CD4-positive, alpha-beta T cell (primary cell): ENCODE data around the gene UVSSA. TPM values are rescaled to one million over a fixed set of nuclear protein-coding genes. Genes with fewer than 3 reads are reported as not detected.

ENCODE experiments used
- ATAC-seq: fragments of 200-7000 bp; cut with Tn5 transposase; one replicate; pipeline ENCODE4 v1.10.0; 2022; ENCODE audit warnings: mild to moderate bottlenecking; ENCODE audit not compliant: poor library complexity
- CTCF ChIA-PET: fragments of 350-600 bp; sonication (Branson Sonifier 250); formaldehyde crosslinking; loops from one replicate; lab custom pipeline; 2021; ENCODE audit warnings: antibody characterized with exemption, inconsistent platforms; lab: Charles Lee
- POLR2A ChIA-PET: fragments of 350-600 bp; sonication (Branson Sonifier 250); formaldehyde crosslinking; loops from one replicate; lab custom pipeline; 2021; ENCODE audit warnings: antibody characterized with exemption, inconsistent platforms; lab: Charles Lee
- DNase-seq, 14 experiments: peaks; one replicate each; pipeline ENCODE4 v3.0.0-alpha.2; 2013 to 2020; ENCODE audit warnings: mixed read lengths in 2 of 14
- H3K27ac ChIP-seq, 2 donors: one replicate each; pipeline versions ENCODE4 v1.5.1 to v1.7.0; 2013; ENCODE audit warnings: low read length in 2 of 2, low read depth in 1 of 2, mild to moderate bottlenecking in 1 of 2
- H3K27me3 ChIP-seq, 2 experiments: 1 replicate in 1 of 2; 2 replicates in 1 of 2; pipeline versions ENCODE4 v1.6.1 to v1.7.0; 2013; ENCODE audit warnings: low read length in 2 of 2, control low read depth in 1 of 2, mild to moderate bottlenecking in 1 of 2, moderate library complexity in 1 of 2; ENCODE audit not compliant: insufficient read depth in 2 of 2, control insufficient read depth in 1 of 2
- H3K36me3 ChIP-seq: one replicate; pipeline ENCODE4 v1.6.1; 2013; ENCODE audit warnings: low read length, control low read depth; ENCODE audit not compliant: insufficient read depth
- H3K4me1 ChIP-seq: one replicate; pipeline ENCODE4 v1.6.1; 2013; ENCODE audit warnings: low read length, control low read depth; ENCODE audit not compliant: insufficient read depth
- H3K4me3 ChIP-seq: one replicate; pipeline ENCODE4 v1.5.1; 2013; ENCODE audit warnings: mild to moderate bottlenecking, low read length, moderate library complexity
- H3K9me3 ChIP-seq, 2 experiments: 1 replicate in 1 of 2; 2 replicates in 1 of 2; pipeline versions ENCODE4 v1.6.1 to v1.7.0; 2013; ENCODE audit warnings: low read length in 2 of 2, mild to moderate bottlenecking in 2 of 2, control low read depth in 1 of 2, moderate library complexity in 1 of 2; ENCODE audit not compliant: control insufficient read depth in 1 of 2, insufficient read depth in 1 of 2
- H3K27ac Mint-ChIP-seq: one replicate; pipeline ENCODE4 v1.8.0; 2020; ENCODE audit warnings: mixed read lengths
- H3K27me3 Mint-ChIP-seq: one replicate; pipeline ENCODE4 v1.8.0; 2021; ENCODE audit warnings: mixed read lengths
- H3K36me3 Mint-ChIP-seq: one replicate; pipeline ENCODE4 v1.8.0; 2021; ENCODE audit warnings: low read depth, mixed read lengths
- H3K4me1 Mint-ChIP-seq: one replicate; pipeline ENCODE4 v1.8.0; 2021; ENCODE audit warnings: low read depth, mixed read lengths
- H3K4me3 Mint-ChIP-seq: one replicate; pipeline ENCODE4 v1.8.0; 2020; ENCODE audit warnings: mild to moderate bottlenecking, mixed read lengths
- H3K9me3 Mint-ChIP-seq: one replicate; pipeline ENCODE4 v1.8.0; 2020; ENCODE audit warnings: mixed read lengths
- intact Hi-C, 2 experiments: fragments of 100-400 bp; cut with DNase I in 1 of 2; cut with micrococcal nuclease in 1 of 2; formaldehyde crosslinking; loops; one replicate each; pipeline versions ENCODE4 v1.15.1 to v1.9.0; 2023 to 2025; cut with DNase I, micrococcal nuclease
- total RNA-seq, 174 experiments: library from RNA in 2 of 174; stranded (reverse) in 2 of 174; gene quantifications; one replicate each; pipeline ENCODE4 v1.2.3 and lab custom pipeline; 2021 to 2026
- TF ChIP-seq, protein P1 (sequence below): fragments of 200-600 bp; IDR thresholded peaks from one replicate; pipeline ENCODE4 v1.8.0; 2022; ENCODE audit warnings: antibody characterized with exemption, mild to moderate bottlenecking

UVSSA gene
- total RNA-seq, 2 experiments from 2014 or later = 31.1 to 33.1 TPM

DNA sequence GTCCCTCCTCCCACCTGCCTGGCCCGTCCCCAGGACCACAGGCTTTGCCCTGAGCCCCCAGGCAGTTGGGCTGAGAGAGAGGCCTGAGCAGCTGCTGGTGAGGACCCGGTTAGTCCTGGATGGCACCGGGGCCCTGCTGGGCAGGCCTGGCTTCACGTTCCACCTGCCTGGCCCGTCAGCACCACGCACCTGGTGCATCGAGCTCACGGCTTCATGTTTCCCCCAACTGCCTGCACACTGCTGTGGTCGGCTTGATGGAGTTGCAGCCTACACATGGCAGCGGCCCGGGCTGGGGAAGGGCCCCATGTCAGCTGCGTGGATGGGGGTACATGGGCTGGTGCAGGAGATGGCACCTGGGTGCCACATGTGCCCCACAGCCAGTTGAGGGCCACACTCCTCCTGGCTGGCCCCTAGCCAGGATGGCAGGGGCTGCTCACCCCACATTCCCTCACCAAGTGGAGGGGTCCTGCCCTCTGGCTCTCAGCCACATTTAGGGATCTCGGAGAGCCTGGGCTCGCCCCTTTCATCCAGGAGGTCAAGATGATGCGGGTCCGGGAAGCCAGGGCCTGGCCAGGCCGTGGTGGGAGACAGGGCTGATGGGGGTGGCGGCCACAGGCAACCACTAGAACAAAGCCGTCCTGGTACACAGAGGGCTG is 30.7 kb downstream of the UVSSA start:
- H3K9me3 ChIP-seq = no peaks in the 10 kb centered on the region
- no peaks in the 10 kb centered on the region for H3K27me3 ChIP-seq
- POLR2A ChIA-PET = no interaction called here
- H3K4me3 ChIP-seq = no peak overlapping the region
- no peak overlapping the region for H3K27ac ChIP-seq
- Mint-ChIP-seq H3K4me3 (no peak overlapping the region), H3K36me3 (peaks cover 21% of the 10 kb centered on the region), H3K9me3 (no peaks in the 10 kb centered on the region), H3K4me1 (no peaks in the 10 kb centered on the region), H3K27ac (no peak overlapping the region), H3K27me3 (no peaks in the 10 kb centered on the region)
- intact Hi-C loops = no loop called here
- H3K4me1 ChIP-seq = no peaks in the 10 kb centered on the region
- peak in 1 of 14 experiments; percentile 4 for DNase-seq
- no peak for ATAC-seq
- CTCF ChIA-PET = no interaction called here
- peaks cover 11% of the 10 kb centered on the region for H3K36me3 ChIP-seq
- TF ChIP-seq, protein P1, sequence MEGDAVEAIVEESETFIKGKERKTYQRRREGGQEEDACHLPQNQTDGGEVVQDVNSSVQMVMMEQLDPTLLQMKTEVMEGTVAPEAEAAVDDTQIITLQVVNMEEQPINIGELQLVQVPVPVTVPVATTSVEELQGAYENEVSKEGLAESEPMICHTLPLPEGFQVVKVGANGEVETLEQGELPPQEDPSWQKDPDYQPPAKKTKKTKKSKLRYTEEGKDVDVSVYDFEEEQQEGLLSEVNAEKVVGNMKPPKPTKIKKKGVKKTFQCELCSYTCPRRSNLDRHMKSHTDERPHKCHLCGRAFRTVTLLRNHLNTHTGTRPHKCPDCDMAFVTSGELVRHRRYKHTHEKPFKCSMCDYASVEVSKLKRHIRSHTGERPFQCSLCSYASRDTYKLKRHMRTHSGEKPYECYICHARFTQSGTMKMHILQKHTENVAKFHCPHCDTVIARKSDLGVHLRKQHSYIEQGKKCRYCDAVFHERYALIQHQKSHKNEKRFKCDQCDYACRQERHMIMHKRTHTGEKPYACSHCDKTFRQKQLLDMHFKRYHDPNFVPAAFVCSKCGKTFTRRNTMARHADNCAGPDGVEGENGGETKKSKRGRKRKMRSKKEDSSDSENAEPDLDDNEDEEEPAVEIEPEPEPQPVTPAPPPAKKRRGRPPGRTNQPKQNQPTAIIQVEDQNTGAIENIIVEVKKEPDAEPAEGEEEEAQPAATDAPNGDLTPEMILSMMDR = no peak

DNA sequence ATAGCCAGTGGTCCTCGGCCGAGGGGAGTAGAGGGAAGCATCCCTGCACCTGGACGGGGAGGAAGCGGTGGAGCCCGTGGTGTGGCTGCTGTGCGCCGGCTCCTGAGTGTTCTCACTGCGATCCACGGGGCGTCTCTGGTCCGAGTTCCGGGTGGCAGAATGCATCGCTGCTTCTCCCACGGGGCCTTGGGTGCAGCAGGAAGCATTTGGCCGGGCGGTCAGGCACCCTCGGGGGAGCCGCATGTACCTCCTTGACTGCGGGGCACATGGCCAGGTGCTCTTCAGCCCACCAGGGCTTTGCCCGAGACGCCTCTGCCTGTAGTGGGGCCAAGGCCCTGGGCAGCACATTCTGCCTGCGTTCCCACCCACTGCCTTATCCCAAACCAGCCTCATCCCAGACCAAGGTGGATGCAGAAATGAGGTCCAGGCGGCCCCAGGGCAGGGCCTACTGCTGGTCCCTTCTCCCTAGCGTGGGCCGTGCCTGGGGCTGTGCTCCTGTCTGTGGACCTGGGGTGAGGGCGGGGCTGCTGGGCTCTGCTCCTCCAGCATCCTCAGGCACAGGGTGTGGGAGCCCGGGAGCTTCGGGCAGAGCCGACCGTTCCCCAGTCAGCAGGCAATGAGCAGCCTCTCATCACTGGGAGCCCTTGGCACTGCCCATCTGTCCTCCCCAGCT is 31.7 kb downstream of the UVSSA start:
- ChIA-PET CTCF (no interaction called here), POLR2A (no interaction called here)
- no peak overlapping the region for H3K27ac Mint-ChIP-seq
- H3K9me3 Mint-ChIP-seq = no peaks in the 10 kb centered on the region
- H3K27ac ChIP-seq = no peak overlapping the region
- peaks cover 10% of the 10 kb centered on the region for H3K36me3 ChIP-seq
- DNase-seq (no peak), ATAC-seq (no peak)
- H3K9me3 ChIP-seq = no peaks in the 10 kb centered on the region
- H3K4me3 Mint-ChIP-seq = no peak overlapping the region
- no peak overlapping the region for H3K4me3 ChIP-seq
- no peaks in the 10 kb centered on the region for H3K4me1 Mint-ChIP-seq
- H3K27me3 ChIP-seq = no peaks in the 10 kb centered on the region
- H3K27me3 Mint-ChIP-seq = no peaks in the 10 kb centered on the region
- intact Hi-C loops = no loop called here
- H3K4me1 ChIP-seq = no peaks in the 10 kb centered on the region
- TF ChIP-seq, protein P1 = no peak
- H3K36me3 Mint-ChIP-seq = peaks cover 11% of the 10 kb centered on the region

DNA sequence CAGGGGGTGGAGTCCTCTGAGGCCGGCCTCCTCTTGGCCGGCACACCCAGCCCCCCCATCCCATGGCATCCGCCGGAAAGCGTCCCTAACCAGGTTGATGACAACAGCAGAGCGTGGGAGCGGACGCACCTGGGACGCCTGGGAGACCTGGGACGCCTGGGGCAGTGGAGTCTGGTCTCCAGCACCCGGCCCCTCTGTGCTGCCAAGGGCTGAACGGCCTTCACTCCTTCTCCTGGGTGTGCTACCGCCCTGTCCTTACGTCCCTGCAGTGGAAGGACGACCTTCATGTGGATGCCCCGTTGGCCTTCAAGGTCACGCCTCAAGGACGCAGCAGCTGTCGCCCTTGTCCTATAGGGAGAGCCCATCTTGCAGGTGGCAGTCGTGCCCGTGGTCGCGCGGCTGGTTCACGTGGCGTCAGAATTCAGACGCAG is 32.4 kb downstream of the UVSSA start:
- Histone ChIP-seq H3K9me3 (no peaks in the 10 kb centered on the region), H3K27me3 (no peaks in the 10 kb centered on the region), H3K4me3 (no peak overlapping the region), H3K36me3 (peaks cover 11% of the 10 kb centered on the region), H3K27ac (no peak overlapping the region), H3K4me1 (no peaks in the 10 kb centered on the region)
- Mint-ChIP-seq H3K27me3 (no peaks in the 10 kb centered on the region), H3K27ac (no peak overlapping the region), H3K36me3 (peaks cover 9% of the 10 kb centered on the region), H3K4me3 (no peak overlapping the region), H3K4me1 (no peaks in the 10 kb centered on the region), H3K9me3 (no peaks in the 10 kb centered on the region)
- ChIA-PET CTCF (no interaction called here), POLR2A (no interaction called here)
- intact Hi-C loops = no loop called here
- TF ChIP-seq, protein P1 = no peak
- ATAC-seq (no peak), DNase-seq (no peak)
